SJCRH30 (cell line): ENCODE measurements around the gene IPO13. TPM values are rescaled to one million over a fixed set of nuclear protein-coding genes. Genes with fewer than 3 reads are reported as not detected.

Experiments
- DNase-seq, 2 experiments: peaks; one replicate each; pipeline ENCODE4 v3.0.0-alpha.2; 2015 to 2020
- H3K27ac ChIP-seq: fragments of 250-450 bp; sonication (Bioruptor Pico); 2 replicates; pipeline ENCODE4 v1.5.1; 2020; ENCODE audit warnings: mild to moderate bottlenecking, moderate library complexity
- H3K27me3 ChIP-seq: fragments of 250-450 bp; sonication (Bioruptor Pico); 2 replicates; pipeline ENCODE4 v1.5.1; 2020; ENCODE audit warnings: mild to moderate bottlenecking, moderate library complexity
- H3K36me3 ChIP-seq: fragments of 250-450 bp; sonication (Bioruptor Pico); 2 replicates; pipeline ENCODE4 v1.5.1; 2020; ENCODE audit warnings: mild to moderate bottlenecking, moderate library complexity
- H3K4me1 ChIP-seq: fragments of 250-450 bp; sonication (Bioruptor Pico); 2 replicates; pipeline ENCODE4 v1.5.1; 2020; ENCODE audit warnings: mild to moderate bottlenecking, moderate library complexity
- H3K4me3 ChIP-seq: fragments of 250-450 bp; sonication (Bioruptor Pico); 2 replicates; pipeline ENCODE4 v1.5.1; 2020; ENCODE audit warnings: mild to moderate bottlenecking, moderate library complexity
- H3K9me3 ChIP-seq: fragments of 250-450 bp; sonication (Bioruptor Pico); replicated peaks from 2 replicates; pipeline ENCODE4 v1.5.1; 2020; ENCODE audit warnings: mild to moderate bottlenecking, moderate library complexity
- total RNA-seq: library from RNA; depleted of rRNA; stranded (reverse); fragments of >200 nt; shearing (Covaris generic); gene quantifications from 2 replicates; pipeline ENCODE4 v1.2.3, GENCODE V29; 2014

IPO13 gene
- total RNA-seq, 1 experiment from 2014 or later: 17.7 TPM

- Histone ChIP-seq H3K27ac (no peak overlapping the region), H3K36me3 (no peaks in the 10 kb centered on the region), H3K4me1 (no peaks in the 10 kb centered on the region; the same call in 1 of the 2 replicates), H3K27me3 (no peaks in the 10 kb centered on the region), H3K4me3 (no peak overlapping the region), H3K9me3 (no peaks in the 10 kb centered on the region)
- DNase-seq: no peak
These were observed 4.6 kb downstream of the IPO13 start for GRCh38 chr1:43951021-43951985.

GRCh38 chr1:43952731-43953346 lies 6.1 kb downstream of the IPO13 start:
- 0 out of 2 replicates have a peak, but pooled peaks cover 2% of the 10 kb centered on the region for H3K36me3 ChIP-seq
- peak; percentile 27 to 30 for DNase-seq
- H3K9me3 ChIP-seq: no peaks in the 10 kb centered on the region
- no peak overlapping the region for H3K4me3 ChIP-seq
- no peak overlapping the region for H3K27ac ChIP-seq
- H3K27me3 ChIP-seq: no peaks in the 10 kb centered on the region
- no peaks in the 10 kb centered on the region; the same call in 1 of the 2 replicates for H3K4me1 ChIP-seq

GRCh38 chr1:43953361-43953760 lies 6.6 kb downstream of the IPO13 start:
- H3K27me3 ChIP-seq: no peaks in the 10 kb centered on the region
- DNase-seq: no peak
- H3K27ac ChIP-seq: no peak overlapping the region
- no peaks in the 10 kb centered on the region; the same call in 1 of the 2 replicates for H3K4me1 ChIP-seq
- no peak overlapping the region for H3K4me3 ChIP-seq
- H3K9me3 ChIP-seq: no peaks in the 10 kb centered on the region
- 0 out of 2 replicates have a peak, but pooled peaks cover 2% of the 10 kb centered on the region for H3K36me3 ChIP-seq

- no peak for DNase-seq
- no peak overlapping the region for H3K4me3 ChIP-seq
- H3K4me1 ChIP-seq: no peaks in the 10 kb centered on the region
- 0 out of 2 replicates have a peak, but pooled peaks cover 2% of the 10 kb centered on the region for H3K36me3 ChIP-seq
- no peaks in the 10 kb centered on the region for H3K9me3 ChIP-seq
- H3K27me3 ChIP-seq: no peaks in the 10 kb centered on the region
- no peak overlapping the region for H3K27ac ChIP-seq
These were observed 7.3 kb downstream of the IPO13 start for GRCh38 chr1:43954036-43954435.

GRCh38 chr1:43956234-43956633 lies 9.5 kb downstream of the IPO13 start:
- H3K9me3 ChIP-seq: no peaks in the 10 kb centered on the region
- H3K4me3 ChIP-seq: no peak overlapping the region
- 0 out of 2 replicates have a peak, but pooled peaks cover 2% of the 10 kb centered on the region for H3K36me3 ChIP-seq
- no peak overlapping the region for H3K27ac ChIP-seq
- H3K4me1 ChIP-seq: no peaks in the 10 kb centered on the region
- no peak for DNase-seq
- H3K27me3 ChIP-seq: no peaks in the 10 kb centered on the region

- DNase-seq: no peak
- Histone ChIP-seq H3K4me1 (no peaks in the 10 kb centered on the region), H3K9me3 (no peaks in the 10 kb centered on the region), H3K4me3 (no peak overlapping the region), H3K27me3 (no peaks in the 10 kb centered on the region), H3K36me3 (0 out of 2 replicates have a peak, but pooled peaks cover 2% of the 10 kb centered on the region), H3K27ac (no peak overlapping the region)
These were observed 10.8 kb downstream of the IPO13 start for GRCh38 chr1:43957407-43958040.

- 0 out of 2 replicates have a peak, but pooled peaks cover 2% of the 10 kb centered on the region for H3K36me3 ChIP-seq
- no peak overlapping the region for H3K27ac ChIP-seq
- H3K4me3 ChIP-seq: no peak overlapping the region
- no peaks in the 10 kb centered on the region for H3K27me3 ChIP-seq
- H3K9me3 ChIP-seq: no peaks in the 10 kb centered on the region
- no peaks in the 10 kb centered on the region for H3K4me1 ChIP-seq
- DNase-seq: no peak
These were observed 11.9 kb downstream of the IPO13 start for GRCh38 chr1:43958351-43959255.

- H3K9me3 ChIP-seq: no peaks in the 10 kb centered on the region
- H3K27me3 ChIP-seq: no peaks in the 10 kb centered on the region
- H3K4me1 ChIP-seq: no peaks in the 10 kb centered on the region
- H3K27ac ChIP-seq: no peak overlapping the region
- no peak overlapping the region for H3K4me3 ChIP-seq
- DNase-seq: no peak
- H3K36me3 ChIP-seq: 0 out of 2 replicates have a peak, but pooled peaks cover 2% of the 10 kb centered on the region
These were observed 14.0 kb downstream of the IPO13 start for GRCh38 chr1:43960798-43961197.

- H3K36me3 ChIP-seq: 0 out of 2 replicates have a peak, but pooled peaks cover 2% of the 10 kb centered on the region
- H3K27ac ChIP-seq: no peak overlapping the region
- H3K4me1 ChIP-seq: no peaks in the 10 kb centered on the region
- H3K4me3 ChIP-seq: no peak overlapping the region
- H3K9me3 ChIP-seq: no peaks in the 10 kb centered on the region
- no peak for DNase-seq
- H3K27me3 ChIP-seq: no peaks in the 10 kb centered on the region
These were observed 14.9 kb downstream of the IPO13 start for GRCh38 chr1:43961692-43962091.

- Histone ChIP-seq H3K9me3 (no peaks in the 10 kb centered on the region), H3K4me1 (no peaks in the 10 kb centered on the region), H3K4me3 (no peak overlapping the region), H3K36me3 (0 out of 2 replicates have a peak, but pooled peaks cover 2% of the 10 kb centered on the region), H3K27me3 (no peaks in the 10 kb centered on the region), H3K27ac (no peak overlapping the region)
- no peak for DNase-seq
These were observed 15.6 kb downstream of the IPO13 start for GRCh38 chr1:43962324-43962723.

- H3K27me3 ChIP-seq: no peaks in the 10 kb centered on the region
- H3K4me3 ChIP-seq: no peak overlapping the region
- no peak overlapping the region for H3K27ac ChIP-seq
- no peaks in the 10 kb centered on the region for H3K4me1 ChIP-seq
- DNase-seq: no peak
- no peaks in the 10 kb centered on the region for H3K36me3 ChIP-seq
- H3K9me3 ChIP-seq: no peaks in the 10 kb centered on the region
These were observed 16.3 kb downstream of the IPO13 start for GRCh38 chr1:43963006-43963405.

GRCh38 chr1:43963890-43964289 lies 17.1 kb downstream of the IPO13 start:
- Histone ChIP-seq H3K36me3 (no peaks in the 10 kb centered on the region), H3K4me1 (no peaks in the 10 kb centered on the region), H3K27me3 (no peaks in the 10 kb centered on the region), H3K9me3 (no peaks in the 10 kb centered on the region), H3K27ac (no peak overlapping the region), H3K4me3 (no peak overlapping the region)
- DNase-seq: no peak

GRCh38 chr1:43965316-43965715 lies 18.6 kb downstream of the IPO13 start:
- no peaks in the 10 kb centered on the region for H3K27me3 ChIP-seq
- DNase-seq: no peak
- H3K27ac ChIP-seq: no peak overlapping the region
- no peak overlapping the region for H3K4me3 ChIP-seq
- H3K4me1 ChIP-seq: no peaks in the 10 kb centered on the region
- no peaks in the 10 kb centered on the region for H3K36me3 ChIP-seq
- H3K9me3 ChIP-seq: no peaks in the 10 kb centered on the region
